ENCODE measurements around the gene CSMD2.

Gene CSMD2

DNA sequence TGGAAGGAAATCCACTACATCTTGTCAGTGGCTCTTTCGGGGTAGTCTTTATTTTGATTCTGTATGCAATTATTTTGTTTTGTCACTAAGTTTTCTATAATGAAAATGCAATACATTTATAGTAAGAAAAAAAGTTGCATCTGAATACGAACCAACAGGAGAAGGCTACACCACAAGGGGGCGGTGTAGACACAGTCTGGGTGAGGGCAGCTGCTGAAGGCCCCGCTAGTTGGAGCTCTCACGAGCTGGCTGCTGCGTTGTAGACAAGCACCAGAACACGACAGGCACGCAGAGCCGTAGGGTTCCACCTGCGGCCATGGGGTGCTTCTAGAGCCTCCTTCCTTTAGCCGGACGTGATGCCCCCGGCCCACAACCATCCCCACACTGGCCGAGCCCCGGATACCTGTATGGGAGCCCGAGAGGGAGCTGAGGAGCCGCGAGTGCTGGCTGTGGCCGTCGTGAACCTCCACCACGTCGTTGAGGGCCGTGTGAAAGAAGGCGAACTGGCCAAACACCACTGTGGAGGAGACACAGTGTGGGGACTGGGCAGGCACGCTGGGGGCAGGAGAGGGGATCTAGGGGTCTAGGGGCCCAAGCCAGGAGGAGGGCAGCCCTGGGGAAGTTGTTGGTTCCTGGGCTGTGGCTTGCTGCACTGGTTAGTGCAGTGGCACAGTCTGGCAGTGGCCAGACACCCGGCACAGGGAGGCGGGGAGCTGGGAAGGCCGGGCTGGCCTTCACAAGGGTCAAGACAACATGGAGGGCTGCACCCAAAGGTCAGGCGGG lies 531.8 kb downstream of the CSMD2 start:
- TF ChIP-seq, protein P1, sequence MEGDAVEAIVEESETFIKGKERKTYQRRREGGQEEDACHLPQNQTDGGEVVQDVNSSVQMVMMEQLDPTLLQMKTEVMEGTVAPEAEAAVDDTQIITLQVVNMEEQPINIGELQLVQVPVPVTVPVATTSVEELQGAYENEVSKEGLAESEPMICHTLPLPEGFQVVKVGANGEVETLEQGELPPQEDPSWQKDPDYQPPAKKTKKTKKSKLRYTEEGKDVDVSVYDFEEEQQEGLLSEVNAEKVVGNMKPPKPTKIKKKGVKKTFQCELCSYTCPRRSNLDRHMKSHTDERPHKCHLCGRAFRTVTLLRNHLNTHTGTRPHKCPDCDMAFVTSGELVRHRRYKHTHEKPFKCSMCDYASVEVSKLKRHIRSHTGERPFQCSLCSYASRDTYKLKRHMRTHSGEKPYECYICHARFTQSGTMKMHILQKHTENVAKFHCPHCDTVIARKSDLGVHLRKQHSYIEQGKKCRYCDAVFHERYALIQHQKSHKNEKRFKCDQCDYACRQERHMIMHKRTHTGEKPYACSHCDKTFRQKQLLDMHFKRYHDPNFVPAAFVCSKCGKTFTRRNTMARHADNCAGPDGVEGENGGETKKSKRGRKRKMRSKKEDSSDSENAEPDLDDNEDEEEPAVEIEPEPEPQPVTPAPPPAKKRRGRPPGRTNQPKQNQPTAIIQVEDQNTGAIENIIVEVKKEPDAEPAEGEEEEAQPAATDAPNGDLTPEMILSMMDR (IDR thresholded peaks at IDR 0.05; ENCODE audit: insufficient read depth, low read length, missing control alignments): peak; percentile 100
- peak; percentile 51 for DNase-seq (ENCODE audit: low read depth, low spot score)
- ChIA-PET CTCF (interaction anchor here (0.6 to 6.5 kb wide), 53 partner anchors 8 to 1120 kb away, joined by 3 to 110 read pairs (median 4); partner anchors contain the start of gene CSMD2), POLR2A (interaction anchor here (2.3 kb wide), 1 partner anchor 530 kb away, joined by 6 read pairs; no protein-coding TSS in a partner anchor)
- H3K4me3 ChIP-seq (ENCODE audit: low read depth, low read length): no peak overlapping the region

DNA sequence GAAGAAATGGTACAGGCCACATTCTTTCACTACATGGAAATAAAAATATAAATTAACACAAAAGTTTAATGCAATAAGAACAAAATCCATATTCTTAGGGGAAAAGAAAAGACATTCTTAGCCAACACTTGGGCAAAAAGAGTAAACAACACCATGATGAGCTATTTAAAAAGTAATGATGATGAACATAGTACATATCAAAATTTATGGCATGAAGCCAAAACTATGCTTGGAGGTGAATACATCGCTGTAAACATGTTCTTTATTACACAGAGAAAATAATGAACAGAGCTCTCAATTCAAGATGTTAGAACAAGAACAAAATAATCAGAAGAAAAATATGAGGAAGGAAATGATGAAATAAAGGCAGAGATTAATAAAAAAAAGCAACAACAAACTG lies 534.3 kb downstream of the CSMD2 start:
- no peak for DNase-seq (ENCODE audit: low read depth, low spot score)
- ChIA-PET POLR2A (interaction anchor here (0.6 kb wide), 1 partner anchor 12 kb away, joined by 3 read pairs; no protein-coding TSS in a partner anchor), CTCF (interaction anchor here (0.5 to 6.5 kb wide), 13 partner anchors 9 to 1116 kb away, joined by 3 to 110 read pairs (median 4); no protein-coding TSS in a partner anchor)
- H3K4me3 ChIP-seq (ENCODE audit: low read depth, low read length): no peak overlapping the region
- TF ChIP-seq, protein P1 (IDR thresholded peaks at IDR 0.05; ENCODE audit: insufficient read depth, low read length, missing control alignments): no peak

DNA sequence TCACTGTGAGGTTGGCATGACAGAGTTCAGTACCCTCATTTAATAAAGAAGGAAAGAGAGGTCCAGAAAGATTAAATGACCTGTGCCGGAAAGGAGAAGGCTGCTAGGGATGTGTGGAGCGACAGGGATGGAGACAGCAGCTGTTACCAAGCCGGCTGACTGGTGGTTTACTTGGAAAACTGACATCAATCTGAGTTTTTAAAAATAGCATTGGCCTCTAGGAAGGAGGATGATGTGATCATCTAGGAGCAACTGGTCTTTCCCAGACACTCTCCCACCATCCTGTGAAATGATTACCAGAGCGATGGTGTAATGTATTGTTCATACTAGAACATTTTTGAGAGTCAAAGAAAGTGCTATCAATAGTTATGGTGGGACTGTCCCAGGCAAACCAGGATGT lies 538.2 kb downstream of the CSMD2 start:
- TF ChIP-seq, protein P1 (IDR thresholded peaks at IDR 0.05; ENCODE audit: insufficient read depth, low read length, missing control alignments): no peak
- H3K4me3 ChIP-seq (ENCODE audit: low read depth, low read length): no peak overlapping the region
- POLR2A ChIA-PET: no interaction called here
- no peak for DNase-seq (ENCODE audit: low read depth, low spot score)
- CTCF ChIA-PET: interaction anchor here (4.4 to 6.4 kb wide), 2 partner anchors 7 to 12 kb away, joined by 46 to 52 read pairs; no protein-coding TSS in a partner anchor

GRCh38 chr1:33624991-33625870 lies 539.8 kb downstream of the CSMD2 start:
- no peak overlapping the region for H3K4me3 ChIP-seq (ENCODE audit: low read depth, low read length)
- DNase-seq (ENCODE audit: low read depth, low spot score): no peak
- ChIA-PET POLR2A (no interaction called here), CTCF (interaction anchor here (1.6 to 6.4 kb wide), 3 partner anchors 9 to 14 kb away, joined by 3 to 52 read pairs (median 46); no protein-coding TSS in a partner anchor)
- TF ChIP-seq, protein P1 (IDR thresholded peaks at IDR 0.05; ENCODE audit: insufficient read depth, low read length, missing control alignments): peak; percentile 13

GRCh38 chr1:33624261-33624990 lies 540.6 kb downstream of the CSMD2 start:
- CTCF ChIA-PET: interaction anchor here (1.6 to 6.4 kb wide), 3 partner anchors 10 to 14 kb away, joined by 3 to 52 read pairs (median 46); no protein-coding TSS in a partner anchor
- no peak overlapping the region for H3K4me3 ChIP-seq (ENCODE audit: low read depth, low read length)
- no peak for DNase-seq (ENCODE audit: low read depth, low spot score)
- TF ChIP-seq, protein P1 (IDR thresholded peaks at IDR 0.05; ENCODE audit: insufficient read depth, low read length, missing control alignments): no peak
- POLR2A ChIA-PET: no interaction called here

All from AG04449 (cell line).